CD14-positive monocyte (primary cell): ENCODE measurements around the gene ZNRF2. TPM values are rescaled to one million over a fixed set of nuclear protein-coding genes. Genes with fewer than 3 reads are reported as not detected.

Experiments
- DNase-seq, 3 donors: peaks; one replicate each; pipeline ENCODE4 v3.0.0-alpha.2; 2011 to 2022
- H2AFZ ChIP-seq: 2 replicates; pipeline ENCODE4 v1.6.0; 2012; ENCODE audit warnings: mild to moderate bottlenecking, low read depth, low read length, inconsistent platforms; ENCODE audit not compliant: insufficient read depth, poor library complexity, severe bottlenecking
- H3K27ac ChIP-seq, 2 donors: 1 replicate in 1 of 2; 2 replicates in 1 of 2; pipeline ENCODE4 v1.5.1; 2012 to 2013; ENCODE audit warnings: low read length in 2 of 2, control low read depth in 1 of 2, inconsistent platforms in 1 of 2, low read depth in 1 of 2, mild to moderate bottlenecking in 1 of 2
- H3K27me3 ChIP-seq, 2 donors: one replicate each; pipeline versions ENCODE4 v1.6.0 to v1.6.1; 2011 to 2013; ENCODE audit warnings: low read length in 2 of 2; ENCODE audit not compliant: control insufficient read depth in 2 of 2, insufficient read depth in 2 of 2
- H3K36me3 ChIP-seq, 2 donors: replicated peaks in 1 of 2; 1 replicate in 1 of 2; 2 replicates in 1 of 2; pipeline versions ENCODE4 v1.5.1 to v1.6.1; 2012 to 2013; ENCODE audit warnings: low read length in 2 of 2, control low read depth in 1 of 2, inconsistent platforms in 1 of 2, mild to moderate bottlenecking in 1 of 2; ENCODE audit not compliant: insufficient read depth in 2 of 2, control insufficient read depth in 1 of 2
- H3K4me1 ChIP-seq, 2 donors: 1 replicate in 1 of 2; 2 replicates in 1 of 2; pipeline versions ENCODE4 v1.5.1 to v1.6.1; 2012 to 2013; ENCODE audit warnings: low read length in 2 of 2, control low read depth in 1 of 2, inconsistent platforms in 1 of 2, mild to moderate bottlenecking in 1 of 2, moderate library complexity in 1 of 2; ENCODE audit not compliant: insufficient read depth in 2 of 2, control insufficient read depth in 1 of 2
- H3K4me2 ChIP-seq: replicated peaks from 2 replicates; pipeline ENCODE3; 2012; ENCODE audit warnings: low read length, moderate library complexity, mild to moderate bottlenecking; ENCODE audit not compliant: poor library complexity, severe bottlenecking; ENCODE audit errors: extremely low read depth
- H3K4me3 ChIP-seq, 3 experiments: fragments of 200-600 bp in 1 of 3; sonication (generic) in 1 of 3; replicated peaks in 1 of 3; 1 replicate in 2 of 3; 2 replicates in 1 of 3; pipeline ENCODE4 v1.5.1; 2011 to 2013; ENCODE audit warnings: low read length in 3 of 3, mild to moderate bottlenecking in 3 of 3, control low read depth in 2 of 3, low read depth in 2 of 3, inconsistent platforms in 1 of 3, moderate library complexity in 1 of 3
- H3K79me2 ChIP-seq: 2 replicates; pipeline ENCODE4 v1.6.0; 2012; ENCODE audit warnings: mild to moderate bottlenecking, control low read depth, inconsistent platforms, low read length, moderate library complexity; ENCODE audit not compliant: insufficient read depth
- H3K9ac ChIP-seq: 2 replicates; pipeline ENCODE4 v1.6.0; 2017; ENCODE audit warnings: low read length, mild to moderate bottlenecking; ENCODE audit not compliant: insufficient read depth, poor library complexity, severe bottlenecking
- H3K9me3 ChIP-seq, 2 donors: replicated peaks in 1 of 2; 1 replicate in 1 of 2; 2 replicates in 1 of 2; pipeline versions ENCODE4 v1.5.1 to v1.6.1; 2012 to 2013; ENCODE audit warnings: low read length in 2 of 2, control low read depth in 1 of 2; ENCODE audit not compliant: control insufficient read depth in 1 of 2, insufficient read depth in 1 of 2
- H4K20me1 ChIP-seq: 2 replicates; pipeline ENCODE4 v1.6.0; 2012; ENCODE audit warnings: mild to moderate bottlenecking, low read length, control low read depth, moderate library complexity; ENCODE audit not compliant: insufficient read depth
- H3K27ac Mint-ChIP-seq, 7 donors: one replicate each; pipeline ENCODE4 v1.8.0; 2020; ENCODE audit warnings: mild to moderate bottlenecking in 7 of 7, mixed read lengths in 7 of 7, moderate library complexity in 6 of 7, inconsistent platforms in 2 of 7
- H3K27me3 Mint-ChIP-seq, 3 donors: one replicate each; pipeline ENCODE4 v1.8.0; 2021 to 2022; ENCODE audit warnings: low read depth in 3 of 3, mild to moderate bottlenecking in 3 of 3, mixed read lengths in 3 of 3, moderate library complexity in 3 of 3, inconsistent platforms in 1 of 3
- H3K36me3 Mint-ChIP-seq, 2 donors: one replicate each; pipeline ENCODE4 v1.8.0; 2020; ENCODE audit warnings: mixed read lengths in 2 of 2, inconsistent platforms in 1 of 2, mild to moderate bottlenecking in 1 of 2
- H3K4me1 Mint-ChIP-seq: one replicate; pipeline ENCODE4 v1.8.0; 2020; ENCODE audit warnings: mild to moderate bottlenecking, mixed read lengths
- H3K4me3 Mint-ChIP-seq, 2 donors: one replicate each; pipeline ENCODE4 v1.8.0; 2020; ENCODE audit warnings: mild to moderate bottlenecking in 2 of 2, mixed read lengths in 2 of 2, moderate library complexity in 1 of 2
- H3K9me3 Mint-ChIP-seq, 7 donors: one replicate each; pipeline ENCODE4 v1.8.0; 2020 to 2022; ENCODE audit warnings: mixed read lengths in 7 of 7, mild to moderate bottlenecking in 6 of 7, moderate library complexity in 6 of 7, inconsistent platforms in 2 of 7
- CTCF ChIP-seq: fragments of 200-600 bp; IDR thresholded peaks from one replicate; pipeline ENCODE4 v1.8.0; 2022; ENCODE audit warnings: antibody characterized with exemption, mild to moderate bottlenecking
- WGBS: methylation state at CpG from one replicate; pipeline ENCODE4 v1.1.5; 2013; ENCODE audit warnings: missing lambda C conversion rate; ENCODE audit not compliant: insufficient coverage; 5-methylcytosine and 5-hydroxymethylcytosine counted together
- intact Hi-C, 2 donors: fragments of 100-400 bp; cut with micrococcal nuclease; formaldehyde crosslinking; loops; one replicate each; pipeline versions ENCODE4 v1.15.0 to v1.15.1; 2023
- polyA plus RNA-seq, 3 donors: library from polyadenylated mRNA; depleted of rRNA in 1 of 3; unstranded in 2 of 3; stranded (reverse) in 1 of 3; fragments of 300-500 nt in 2 of 3; fragments of >200 nt in 1 of 3; fragmentation: Illumina TruSeq in 2 of 3; gene quantifications; 1 replicate in 2 of 3; 2 replicates in 1 of 3; pipeline ENCODE4 v1.2.3, GENCODE V29; 2012 to 2021

The ZNRF2 gene
- polyA plus RNA-seq, 3 donors = 1.9 to 9.5 (median 5.7) TPM

GRCh38 chr7:30395676-30396075 is 111.3 kb downstream of the ZNRF2 start:
- Mint-ChIP-seq H3K9me3 (no peaks in the 10 kb centered on the region), H3K4me3 (no peak overlapping the region), H3K4me1 (peaks cover 4% of the 10 kb centered on the region), H3K36me3 (peaks cover 7 to 15% of the 10 kb centered on the region in 2 donors), H3K27me3 (no peaks in the 10 kb centered on the region), H3K27ac (peak overlapping the region in 2 of 7 donors; percentile 32 to 51)
- Histone ChIP-seq H3K27me3 (no peaks in the 10 kb centered on the region), H3K36me3 (peaks cover 0 to 13% of the 10 kb centered on the region in 2 donors), H3K27ac (no peak overlapping the region), H3K4me3 (no peak overlapping the region), H3K4me2 (no peak overlapping the region), H2AFZ (no peak overlapping the region), H3K9ac (no peak overlapping the region), H3K4me1 (no peaks in the 10 kb centered on the region), H3K9me3 (no peaks in the 10 kb centered on the region), H3K79me2 (no peaks in the 10 kb centered on the region), H4K20me1 (no peaks in the 10 kb centered on the region)
- no peak for DNase-seq
- TF ChIP-seq CTCF = no peak
- intact Hi-C loops = no loop called here
- WGBS = no CpG with 5 or more reads among the region's 4 CpGs

- Mint-ChIP-seq H3K9me3 (no peaks in the 10 kb centered on the region), H3K4me1 (peaks cover 4% of the 10 kb centered on the region), H3K36me3 (peaks cover 1 to 9% of the 10 kb centered on the region in 2 donors), H3K27me3 (no peaks in the 10 kb centered on the region), H3K27ac (peak overlapping the region in 1 of 7 donors; percentile 38), H3K4me3 (no peak overlapping the region)
- peaks cover 0 to 8% of the 10 kb centered on the region in 2 donors for H3K36me3 ChIP-seq
- DNase-seq = no peak
- no peak overlapping the region for H3K4me2 ChIP-seq
- H3K9me3 ChIP-seq = no peaks in the 10 kb centered on the region
- no peak overlapping the region for H3K9ac ChIP-seq
- no peaks in the 10 kb centered on the region for H3K79me2 ChIP-seq
- no peak overlapping the region for H3K27ac ChIP-seq
- no peaks in the 10 kb centered on the region for H3K27me3 ChIP-seq
- no peak overlapping the region for H3K4me3 ChIP-seq
- H3K4me1 ChIP-seq = no peaks in the 10 kb centered on the region
- TF ChIP-seq CTCF = no peak
- intact Hi-C loops = no loop called here
- WGBS = no CpG with 5 or more reads among the region's 7 CpGs
- no peaks in the 10 kb centered on the region for H4K20me1 ChIP-seq
- no peak overlapping the region for H2AFZ ChIP-seq
Measured at GRCh38 chr7:30396389-30396788, 112.0 kb downstream of the ZNRF2 start.
